Measurements from ENCODE around the gene BPIFB6. TPM values are rescaled to one million over a fixed set of nuclear protein-coding genes. Genes with fewer than 3 reads are reported as not detected.

Gene BPIFB6, protein sequence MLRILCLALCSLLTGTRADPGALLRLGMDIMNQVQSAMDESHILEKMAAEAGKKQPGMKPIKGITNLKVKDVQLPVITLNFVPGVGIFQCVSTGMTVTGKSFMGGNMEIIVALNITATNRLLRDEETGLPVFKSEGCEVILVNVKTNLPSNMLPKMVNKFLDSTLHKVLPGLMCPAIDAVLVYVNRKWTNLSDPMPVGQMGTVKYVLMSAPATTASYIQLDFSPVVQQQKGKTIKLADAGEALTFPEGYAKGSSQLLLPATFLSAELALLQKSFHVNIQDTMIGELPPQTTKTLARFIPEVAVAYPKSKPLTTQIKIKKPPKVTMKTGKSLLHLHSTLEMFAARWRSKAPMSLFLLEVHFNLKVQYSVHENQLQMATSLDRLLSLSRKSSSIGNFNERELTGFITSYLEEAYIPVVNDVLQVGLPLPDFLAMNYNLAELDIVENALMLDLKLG
- not detected in 2 replicates for polyA plus RNA-seq (2014; cell fraction: cytosol; rRNA removed)
- polyA plus RNA-seq (2014; cell fraction: nucleus; rRNA removed): not detected in 2 replicates

DNA sequence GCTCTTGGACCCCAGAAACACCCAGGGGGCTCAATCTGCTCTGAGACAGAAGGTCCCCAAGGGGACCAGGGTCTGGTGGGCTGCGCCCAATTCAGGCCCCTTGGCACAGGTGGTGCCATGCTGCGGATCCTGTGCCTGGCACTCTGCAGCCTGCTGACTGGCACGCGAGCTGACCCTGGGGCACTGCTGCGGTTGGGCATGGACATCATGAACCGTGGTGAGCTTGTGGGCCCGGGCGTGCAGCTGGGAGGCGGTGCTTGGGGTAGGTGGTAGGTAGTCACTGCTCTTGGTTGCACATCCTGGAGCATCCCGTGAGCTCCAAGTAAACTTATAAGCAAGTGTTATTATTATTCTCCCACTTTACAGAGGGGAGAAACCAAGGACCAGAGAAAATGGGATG lies at the start of gene BPIFB6:
Gene BPIFB6 (plus strand): TSS at position 118 of the 400 bp plus-strand sequence. CDS start 0 bp downstream, at position 118.
- no peak for DNase-seq (ENCODE audit: low spot score)

DNA sequence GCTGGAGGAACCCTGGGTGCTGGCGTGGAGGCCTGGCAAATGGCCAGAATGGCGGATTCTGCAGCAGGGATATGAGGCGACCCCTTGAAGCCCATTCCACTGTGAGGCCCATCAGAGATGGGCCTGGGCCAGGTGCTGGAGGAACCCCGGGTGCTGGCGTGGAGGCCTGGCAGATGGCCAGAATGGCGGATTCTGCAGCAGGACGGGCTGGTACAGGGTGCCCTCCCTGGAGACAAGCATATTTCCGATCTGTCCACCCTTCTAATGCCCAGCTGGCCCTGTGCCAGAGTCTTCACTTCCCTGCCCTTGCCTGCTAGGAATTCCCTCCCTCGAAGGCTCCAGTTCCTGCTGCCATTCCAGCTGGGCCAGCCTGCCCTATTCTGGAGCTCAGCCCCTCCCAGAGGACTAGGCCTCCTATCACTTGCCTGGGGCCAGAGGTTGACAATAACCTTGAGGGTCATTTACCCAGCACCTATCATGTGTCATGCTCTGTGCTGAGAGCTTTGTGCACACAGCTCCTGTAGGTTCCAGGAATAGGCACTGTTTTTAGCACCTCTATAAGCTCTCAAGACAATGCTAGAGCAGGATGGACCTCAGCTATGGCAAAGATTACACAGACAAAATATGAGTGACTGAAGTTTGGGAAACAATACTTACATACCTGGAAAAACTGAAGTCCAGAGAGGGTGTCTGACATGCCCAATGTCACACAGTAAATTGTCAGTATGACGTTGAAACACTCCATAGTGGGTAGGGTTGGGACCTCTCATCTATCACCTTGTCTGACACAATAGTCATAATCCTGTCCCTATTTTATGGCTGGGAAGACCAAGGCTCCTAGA lies 48.6 kb upstream of the BPIFB6 start:
- no peak for DNase-seq (ENCODE audit: low spot score)

DNA sequence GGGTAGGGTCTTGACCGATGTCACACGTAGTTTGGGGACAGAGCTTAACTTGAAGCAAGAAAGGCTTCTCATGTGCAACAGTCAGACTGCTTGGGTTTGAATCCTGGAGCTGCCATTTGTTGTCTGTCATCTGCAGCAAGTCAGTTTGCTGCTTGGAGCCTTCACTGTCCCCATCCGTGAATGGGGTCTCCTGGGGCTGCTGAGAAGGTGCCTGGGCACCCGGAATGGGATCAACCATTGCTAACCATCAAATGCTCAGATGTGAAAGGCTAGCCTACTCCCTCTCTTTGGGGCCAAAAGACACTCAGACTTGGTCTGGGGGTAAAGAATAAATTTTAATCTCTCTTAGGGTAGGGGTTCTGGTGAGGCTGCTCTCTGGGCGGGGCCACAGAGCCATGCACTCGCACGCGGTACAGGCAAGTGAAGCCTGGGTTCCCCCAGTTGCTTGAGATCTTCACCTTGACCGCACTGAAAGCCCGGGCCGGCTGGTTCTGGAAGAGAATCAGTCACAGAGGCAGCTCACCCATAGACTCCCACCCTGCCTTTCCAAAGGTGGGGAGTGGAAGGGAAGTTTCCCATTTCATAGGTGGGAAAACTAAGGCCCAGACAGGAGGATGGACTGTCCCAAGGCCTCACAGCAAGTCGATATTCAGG lies 47.9 kb upstream of the BPIFB6 start:
- no peak for DNase-seq (ENCODE audit: low spot score)

DNA sequence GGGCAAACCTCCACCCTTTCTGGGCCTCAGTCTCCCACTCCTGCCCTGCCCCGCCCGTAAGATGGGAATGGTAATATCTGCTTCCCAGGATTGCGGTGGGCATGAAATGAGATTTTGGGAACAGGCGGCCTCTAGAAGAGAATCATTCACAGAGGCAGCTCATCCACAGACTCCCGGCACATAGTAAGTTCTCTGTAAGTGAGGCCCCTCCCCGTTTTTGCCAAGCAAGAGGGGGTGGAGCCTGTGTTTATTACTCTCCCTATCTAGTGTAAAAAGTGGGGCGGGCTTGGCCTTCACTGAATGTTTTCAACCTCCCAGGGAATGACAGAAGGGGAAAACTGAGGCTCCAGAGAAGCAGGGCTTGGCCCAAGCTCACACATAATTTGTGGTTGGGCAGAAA lies 47.3 kb upstream of the BPIFB6 start:
- no peak for DNase-seq (ENCODE audit: low spot score)

DNA sequence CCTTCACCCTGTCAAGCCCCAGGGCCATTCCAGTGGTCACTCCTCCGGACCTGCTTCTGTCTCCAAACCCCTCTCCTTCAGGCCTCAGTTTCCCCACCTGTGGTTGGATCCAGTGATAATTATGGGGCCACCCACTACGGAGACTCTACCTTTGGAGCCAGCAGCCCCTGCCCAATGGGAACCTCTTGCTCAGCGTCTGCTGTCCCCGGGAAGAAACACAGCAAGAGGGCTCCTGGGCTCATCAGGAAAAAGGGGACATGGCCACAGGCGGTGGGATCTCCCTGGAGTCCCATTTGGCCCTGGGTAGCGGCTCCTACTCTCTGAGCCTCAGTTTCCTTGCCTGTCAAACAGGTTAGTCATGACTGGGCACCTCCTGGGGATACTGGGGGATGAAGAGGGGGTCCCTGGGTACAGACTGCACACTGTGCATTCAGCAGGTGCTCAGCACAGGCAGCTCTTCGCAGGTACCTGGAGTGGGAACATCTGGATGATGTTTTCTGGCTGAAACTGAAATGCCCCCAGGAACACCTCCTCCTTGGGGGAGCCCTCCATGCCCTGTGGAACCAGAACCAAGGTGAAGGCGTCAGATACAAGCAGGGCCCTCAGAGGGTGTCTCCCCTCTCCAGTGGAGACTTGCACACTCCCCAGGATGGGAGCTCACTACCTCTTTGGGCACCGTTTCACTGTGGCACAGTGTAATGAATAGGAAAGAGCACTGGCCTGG lies 46.7 kb upstream of the BPIFB6 start:
- no peak for DNase-seq (ENCODE audit: low spot score)

DNA sequence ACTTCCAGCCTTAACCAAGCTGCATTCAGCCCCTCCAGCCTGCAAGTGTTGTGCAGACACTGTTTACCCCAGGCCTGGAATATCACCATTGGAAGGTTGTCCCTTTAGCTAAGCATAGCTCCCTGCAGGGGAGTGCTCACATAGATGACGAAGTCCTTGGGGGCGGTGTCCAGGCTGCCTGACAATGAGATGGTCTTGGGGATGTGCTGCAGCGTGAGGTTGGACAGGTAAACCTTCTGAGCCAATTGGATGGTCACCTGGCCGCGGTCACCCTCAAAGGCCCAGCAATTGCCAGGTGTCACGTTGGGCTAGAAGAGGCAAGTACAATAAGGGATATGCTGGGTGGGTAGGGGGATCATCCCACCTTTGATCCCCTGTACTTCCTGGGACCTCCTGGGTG lies 45.9 kb upstream of the BPIFB6 start:
- no peak for DNase-seq (ENCODE audit: low spot score)

DNA sequence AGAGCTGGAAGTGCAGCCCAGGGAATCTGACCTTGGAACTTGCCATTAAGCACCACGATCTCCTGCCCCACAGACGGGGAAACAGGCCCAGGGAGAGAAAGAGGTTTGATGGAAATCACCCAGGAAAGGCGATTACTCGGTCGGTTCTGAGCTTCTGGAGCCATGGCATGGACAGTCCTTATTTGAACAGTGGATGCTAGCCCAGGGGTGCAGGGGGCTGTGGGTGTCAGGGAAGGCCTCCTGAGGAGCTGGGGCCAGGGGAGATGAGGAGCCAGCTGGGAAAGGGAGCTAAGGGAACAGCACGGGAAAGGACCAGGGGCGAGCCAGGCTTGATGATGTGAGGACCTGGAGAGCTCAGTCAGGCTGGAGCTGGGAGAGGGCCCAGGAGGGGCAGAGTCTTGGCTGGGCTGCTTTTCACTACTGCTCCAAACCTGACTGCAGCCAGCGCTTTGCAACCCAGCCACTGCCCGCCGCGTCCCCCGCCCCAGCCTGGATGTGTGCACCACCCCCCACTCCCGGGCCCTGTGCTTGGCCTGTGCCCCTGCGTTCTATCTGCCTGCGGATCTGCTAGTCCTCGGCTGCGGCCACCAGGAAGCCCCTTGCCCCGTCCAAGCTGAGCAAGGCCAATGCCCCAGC lies 45.0 kb upstream of the BPIFB6 start:
- no peak for DNase-seq (ENCODE audit: low spot score)

DNA sequence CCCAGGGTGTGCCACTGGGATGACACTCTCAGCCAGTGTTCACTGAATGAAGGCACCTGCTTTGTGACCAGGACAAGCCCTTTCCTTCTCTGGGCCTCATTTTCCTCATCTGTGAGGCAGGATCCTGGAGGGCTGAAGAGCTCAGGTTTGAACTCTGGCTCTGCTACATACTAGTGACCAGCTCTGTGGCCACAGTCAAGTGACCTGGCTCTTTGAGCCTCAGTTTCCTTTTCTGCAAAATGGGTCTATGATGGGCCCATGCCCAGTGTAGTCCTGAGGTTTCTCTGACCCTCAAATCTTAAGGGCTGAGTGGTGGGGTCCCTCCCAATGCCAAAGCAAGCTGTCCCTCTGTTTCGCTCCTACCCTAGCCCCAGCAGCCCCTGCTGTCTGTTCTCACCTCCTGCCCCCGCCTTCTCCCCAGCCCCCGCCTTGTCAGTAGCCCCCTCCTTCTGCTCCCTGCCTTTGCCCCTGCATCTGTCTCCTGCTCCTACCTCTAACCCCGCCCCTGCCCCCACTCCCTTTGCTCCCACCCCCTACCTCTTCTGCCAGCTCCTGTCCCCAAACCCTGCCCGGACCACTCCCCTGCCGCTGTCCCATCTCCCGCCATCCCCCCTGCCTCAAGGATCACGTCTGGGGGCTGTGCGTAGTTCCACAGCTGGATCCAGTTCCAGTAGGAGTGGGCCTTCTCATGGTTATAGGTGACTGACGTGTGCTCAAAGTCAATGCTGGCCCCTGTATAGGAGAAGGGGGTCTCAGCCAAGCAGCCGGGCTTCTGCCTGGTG lies 44.2 kb upstream of the BPIFB6 start:
- DNase-seq (ENCODE audit: low spot score): no peak

DNA sequence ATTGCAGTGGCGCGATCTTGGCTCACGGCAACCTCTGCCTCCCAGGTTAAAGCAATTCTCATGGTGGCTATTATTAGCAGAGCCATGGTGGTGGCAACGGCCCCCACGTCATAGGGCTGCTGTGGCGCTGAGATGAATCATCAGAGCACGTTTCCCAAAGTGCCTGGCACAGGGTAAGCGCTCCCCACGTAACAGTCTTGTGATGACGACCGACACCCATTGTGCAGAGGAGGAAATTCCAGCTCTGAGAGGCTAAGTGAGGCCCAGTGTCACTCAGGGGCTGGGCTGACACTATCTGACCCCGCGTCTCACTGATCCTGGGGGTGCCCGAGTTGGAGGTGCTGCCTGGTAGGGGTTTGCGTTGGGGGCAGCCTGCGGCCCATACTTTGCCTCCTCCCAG lies 43.4 kb upstream of the BPIFB6 start:
- no peak for DNase-seq (ENCODE audit: low spot score)

DNA sequence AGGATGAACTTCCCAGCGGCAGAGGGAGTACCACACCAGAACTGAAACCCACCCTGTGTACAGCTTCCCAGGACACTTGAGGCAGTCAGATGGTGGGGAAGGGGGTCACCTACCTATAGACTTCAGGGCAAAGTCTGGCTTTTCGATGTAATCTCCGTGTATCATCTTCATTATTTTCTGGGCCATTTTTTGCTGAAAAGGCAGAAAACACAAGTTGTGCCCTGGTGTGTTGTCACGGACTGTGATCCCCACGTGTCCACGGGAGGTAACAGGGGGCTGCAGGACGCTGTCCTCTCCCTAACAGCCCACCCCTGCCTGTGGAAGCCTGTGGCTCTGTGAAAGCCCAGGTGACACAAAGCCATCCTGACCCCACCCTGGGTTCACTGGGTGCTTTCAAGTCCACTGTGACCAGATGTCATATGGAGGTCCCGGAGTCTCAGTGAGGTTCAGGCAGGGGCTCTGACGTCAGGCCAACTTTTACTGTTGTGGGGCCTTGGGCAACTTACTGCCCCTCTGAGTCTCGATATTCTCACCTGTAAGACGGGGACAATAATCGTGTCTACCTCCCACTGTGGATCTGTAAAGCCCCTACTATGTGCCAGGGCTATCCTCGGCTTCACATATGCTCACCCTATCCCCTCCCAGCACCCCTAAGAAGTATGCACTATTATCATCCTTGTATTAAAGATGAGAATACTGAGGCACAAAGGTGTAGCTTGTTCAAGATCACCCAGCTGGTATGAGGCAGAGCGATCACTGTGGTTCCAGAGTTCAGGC lies 41.8 kb upstream of the BPIFB6 start:
- DNase-seq (ENCODE audit: low spot score): no peak

DNA sequence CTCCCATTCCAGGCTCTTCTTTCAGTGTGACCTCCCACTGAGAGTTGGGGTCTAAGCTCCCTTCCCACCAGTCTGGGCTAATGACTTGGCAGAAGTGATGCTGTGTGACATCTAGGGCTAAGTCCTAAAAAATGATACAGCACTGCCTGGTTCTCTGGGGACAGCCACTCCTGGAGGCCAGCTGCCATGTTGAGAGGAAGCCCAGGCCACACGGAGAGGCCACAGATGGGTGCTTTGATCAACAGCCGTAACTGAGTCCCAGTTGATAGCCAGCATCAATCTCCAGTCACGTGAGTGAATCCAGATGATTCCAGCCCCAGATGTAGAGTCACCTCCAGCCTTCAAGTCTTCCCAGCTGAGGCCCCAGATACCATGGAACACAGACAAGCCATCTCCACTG lies 41.0 kb upstream of the BPIFB6 start:
- DNase-seq (ENCODE audit: low spot score): no peak

DNA sequence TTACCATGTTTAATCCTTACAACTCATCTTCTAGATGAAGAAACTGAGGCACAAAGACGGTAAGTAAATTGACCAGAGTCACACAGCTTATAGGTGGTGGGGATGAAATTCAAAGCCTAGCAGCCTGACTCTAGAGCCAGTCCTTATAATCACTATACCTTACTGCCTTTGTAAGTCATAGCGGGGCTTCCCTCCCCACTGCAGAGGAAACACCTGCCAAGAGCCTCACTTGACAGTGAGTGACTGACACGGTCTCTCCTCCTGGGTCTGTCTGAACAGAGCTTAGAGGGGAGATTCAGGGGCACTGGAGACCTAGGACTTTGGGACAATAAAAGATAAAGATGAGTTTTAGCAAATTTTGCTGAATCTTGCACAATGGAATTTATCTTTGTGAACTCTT lies 40.1 kb upstream of the BPIFB6 start:
- DNase-seq (ENCODE audit: low spot score): no peak

DNA sequence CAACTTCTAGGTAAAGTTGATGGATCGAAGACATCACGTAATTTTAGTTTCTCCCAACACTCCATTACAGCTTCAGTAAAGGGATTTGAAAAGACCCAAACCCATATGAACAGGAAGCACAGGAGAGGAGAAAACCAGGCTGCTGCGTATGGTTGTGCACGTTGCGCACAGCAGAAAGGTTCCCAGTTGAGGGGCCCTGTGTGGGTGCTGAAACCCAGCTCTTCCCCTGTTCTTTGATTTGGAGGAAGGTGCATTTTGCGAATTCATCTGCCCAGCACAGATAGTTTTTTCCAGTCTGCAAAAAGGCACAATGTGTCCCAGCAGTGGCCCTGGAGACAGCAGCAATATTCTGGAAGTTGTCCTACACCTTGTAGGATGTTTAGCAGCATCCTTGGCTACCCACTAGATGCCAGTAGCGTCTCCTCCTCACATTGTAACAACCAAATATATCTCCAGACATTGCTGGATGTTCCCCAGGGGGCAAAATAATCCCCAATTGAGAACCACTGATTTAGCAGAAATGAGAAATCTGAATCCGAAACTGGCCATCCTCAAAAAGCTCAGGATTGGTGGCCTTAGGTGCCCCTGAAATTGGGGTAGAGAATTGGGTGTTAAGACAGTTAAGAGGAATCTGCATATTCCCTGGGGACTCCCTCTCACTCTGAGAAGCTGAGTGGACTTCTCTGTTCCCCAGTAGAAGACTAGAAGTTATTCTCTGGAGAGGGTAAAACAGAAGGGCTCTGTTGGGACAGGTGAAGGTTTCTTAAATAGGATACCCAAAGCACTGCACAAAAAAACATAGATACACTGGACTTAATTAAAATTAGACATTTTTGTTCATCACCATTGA lies 39.4 kb upstream of the BPIFB6 start:
- no peak for DNase-seq (ENCODE audit: low spot score)

DNA sequence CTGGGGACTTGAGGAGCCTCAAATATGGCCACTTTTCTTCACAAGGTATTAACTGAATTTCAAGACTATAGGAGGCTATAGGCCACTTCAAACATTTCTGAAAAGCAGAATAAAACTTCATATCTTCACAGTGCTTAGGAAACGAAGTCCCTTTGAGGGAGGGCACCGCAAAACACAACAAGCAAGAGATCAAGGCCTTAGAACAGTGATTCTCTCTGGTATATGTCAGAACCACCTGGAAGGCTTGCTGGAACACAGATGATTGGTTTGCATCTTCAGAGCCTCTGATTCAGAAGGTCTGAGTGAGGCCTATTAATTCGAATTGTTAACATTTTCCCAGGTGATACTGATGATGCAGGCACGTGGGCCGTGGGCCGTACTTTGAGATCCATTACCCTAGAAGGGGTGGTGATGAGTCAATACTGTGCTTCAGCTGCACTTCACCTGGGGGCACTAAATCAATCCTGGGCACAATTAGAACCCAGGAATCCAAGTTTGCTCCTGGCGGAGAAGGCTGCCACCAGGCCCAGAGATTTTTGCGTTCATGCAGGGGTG lies 37.9 kb upstream of the BPIFB6 start:
- DNase-seq (ENCODE audit: low spot score): no peak

DNA sequence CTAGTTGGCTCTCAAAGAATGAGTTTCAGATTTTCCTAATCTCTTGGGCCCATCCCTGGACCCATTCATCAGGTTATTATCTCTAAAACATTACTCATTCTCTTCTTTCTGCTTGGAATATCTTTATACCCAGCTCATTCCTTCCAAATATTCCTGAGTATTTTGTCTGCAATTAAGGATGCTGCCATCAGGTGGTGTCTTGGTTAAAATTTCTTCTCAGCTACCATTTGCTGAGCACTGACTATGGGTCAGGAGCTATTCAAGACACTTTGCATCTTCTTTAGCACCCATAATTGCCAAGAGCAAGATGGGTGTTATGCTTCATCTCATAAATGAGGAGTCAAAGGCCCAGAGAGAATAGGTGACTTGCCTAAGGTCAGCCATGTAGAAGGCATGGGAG lies 35.6 kb upstream of the BPIFB6 start:
- no peak for DNase-seq (ENCODE audit: low spot score)

DNA sequence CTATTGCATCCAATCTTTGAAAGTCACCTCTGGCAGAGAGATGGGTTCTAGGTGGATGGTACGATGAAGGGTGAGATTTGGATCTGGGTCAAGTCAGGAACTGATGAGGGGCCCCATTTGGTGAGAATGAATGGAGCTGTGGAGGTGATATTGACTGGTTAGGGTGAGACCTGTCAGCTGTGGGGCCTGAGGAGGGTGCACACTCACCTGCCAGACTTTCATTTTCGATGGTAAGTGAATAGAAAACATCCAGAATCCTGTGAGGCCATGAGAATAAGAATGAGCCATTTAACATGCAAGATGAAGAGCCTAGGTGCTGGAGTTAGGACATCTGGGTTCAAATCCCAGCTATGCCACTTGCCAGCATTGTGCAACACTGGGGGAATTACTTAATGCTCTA lies 34.0 kb upstream of the BPIFB6 start:
- no peak for DNase-seq (ENCODE audit: low spot score)

DNA sequence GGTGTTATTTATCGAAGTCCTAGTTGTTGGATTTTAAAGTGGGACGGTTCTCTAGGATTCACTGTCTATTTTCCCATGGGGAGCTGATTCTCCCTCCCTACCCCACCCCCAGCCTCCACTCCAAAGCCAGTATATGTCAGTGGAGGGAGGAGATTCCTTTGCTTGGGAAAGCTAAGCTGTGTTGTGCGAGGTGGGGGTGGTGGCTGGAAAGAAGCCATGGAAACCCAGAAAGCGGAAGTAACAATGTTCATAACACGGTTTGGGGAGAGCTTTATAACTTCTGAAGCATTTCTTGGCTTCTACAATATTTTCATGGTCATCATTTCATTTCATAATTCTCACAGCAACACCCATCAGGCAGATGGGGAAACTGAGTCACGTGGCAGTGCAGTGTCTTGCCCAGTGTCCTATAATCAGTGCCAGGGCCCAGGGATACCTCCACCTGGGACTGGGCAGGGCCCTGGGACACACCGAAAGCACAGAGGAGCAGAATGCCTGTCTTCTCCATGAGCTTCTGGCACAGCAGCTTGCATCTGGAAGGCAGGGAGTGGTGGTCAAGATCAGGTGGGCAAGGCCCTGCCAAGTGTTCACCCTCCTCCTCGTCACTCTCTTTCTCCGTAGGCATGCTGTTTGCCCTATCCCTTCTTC lies 31.7 kb upstream of the BPIFB6 start:
- DNase-seq (ENCODE audit: low spot score): no peak
